Hypothalamus (tissue), 51 donors: ENCODE results near the gene SKIDA1.

ENCODE experiments used
- DNase-seq, 51 donors: peaks; one replicate each; lab custom pipeline; 2025; lab: John Stamatoyannopoulos, UW

SKIDA1 gene

DNA sequence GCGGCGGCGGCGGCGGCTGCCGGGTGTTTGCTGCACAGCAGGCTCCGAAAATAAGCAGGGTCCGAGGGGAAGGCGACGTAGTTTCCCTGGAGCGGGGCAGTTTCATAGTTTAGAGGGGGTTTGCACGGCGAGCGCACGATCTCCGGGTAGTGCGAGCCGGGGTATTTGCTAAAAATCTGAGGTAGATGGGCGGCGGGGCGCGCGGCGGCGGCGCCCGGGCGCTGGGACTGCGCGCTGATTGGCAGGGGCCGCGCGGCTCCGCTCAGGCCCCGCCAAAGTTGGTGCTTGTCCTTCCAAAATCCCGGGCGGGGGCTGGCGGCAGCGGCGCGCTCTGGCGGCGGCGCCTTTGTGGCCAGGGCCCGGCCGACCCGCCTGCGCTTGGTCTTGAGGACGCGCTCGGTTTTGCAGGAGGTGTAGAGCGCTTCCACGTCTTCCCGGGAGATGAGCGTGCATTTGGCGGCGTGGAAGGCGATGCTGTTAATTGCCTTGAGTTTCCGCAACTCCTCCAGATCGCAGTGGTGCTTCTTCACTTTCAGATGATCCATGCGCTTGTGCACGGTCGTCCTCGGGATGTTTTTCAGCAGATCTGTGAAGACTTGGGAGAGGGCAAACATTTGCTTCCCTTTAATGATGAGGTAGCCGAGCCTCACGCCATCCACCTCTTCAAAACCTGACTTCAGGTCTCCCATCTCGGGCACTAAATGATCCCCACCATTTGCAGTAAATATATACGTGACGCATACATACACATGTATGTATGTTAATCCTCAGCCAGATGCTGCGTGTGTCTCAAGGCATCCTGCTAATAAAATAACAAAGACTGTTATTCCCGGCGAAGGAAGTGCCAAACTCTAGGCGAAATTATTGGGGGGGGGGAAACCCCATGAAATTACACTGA, 8.1 kb downstream of the SKIDA1 start:
- DNase-seq = peak in 30 of 51 donors; percentile 21 to 71 (median 48)

DNA sequence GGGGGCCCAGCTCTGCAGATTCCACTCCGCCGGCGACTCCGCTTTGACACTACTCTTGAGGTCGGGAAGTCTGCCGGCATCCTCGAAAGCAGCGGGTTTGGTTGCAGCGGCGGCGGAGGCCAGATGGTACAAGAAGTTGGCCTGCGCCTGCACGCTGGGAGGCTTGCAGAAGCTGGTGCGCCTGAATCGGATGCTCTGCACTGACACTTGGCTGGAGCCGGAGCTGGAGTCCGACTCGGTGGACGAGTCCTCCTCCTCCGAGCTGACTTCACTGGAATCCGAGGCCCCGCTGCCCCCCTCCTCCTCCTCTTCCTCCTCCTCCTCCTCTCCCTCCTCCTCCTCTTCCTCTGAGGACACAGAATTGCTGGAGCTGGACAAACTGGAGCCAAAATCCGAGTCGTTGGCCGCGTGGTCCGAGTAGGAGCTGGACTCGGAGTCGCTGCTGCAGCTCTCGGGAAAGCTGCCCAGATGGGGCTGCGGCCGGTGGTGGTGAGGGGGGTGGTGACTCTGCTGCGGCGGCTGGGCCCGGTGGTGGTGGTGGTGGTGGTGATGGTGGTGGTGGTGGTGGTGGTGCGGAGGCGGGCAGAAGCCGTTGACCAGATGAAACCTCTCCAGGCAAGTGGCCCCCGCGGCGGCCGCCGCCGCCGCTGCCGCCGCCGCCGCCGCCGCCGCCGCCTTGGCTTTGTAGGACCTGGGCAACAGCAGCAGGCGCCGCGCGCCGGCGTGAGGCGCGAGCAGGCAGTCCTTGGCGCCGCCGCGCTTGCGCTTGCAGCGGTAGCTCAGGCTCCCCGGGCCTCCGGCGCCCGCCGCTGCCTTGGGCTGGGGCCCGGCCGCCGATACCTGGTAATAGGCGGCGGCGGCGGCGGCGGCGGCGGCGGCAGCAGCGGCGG, 9.0 kb downstream of the SKIDA1 start:
- DNase-seq = peak in 38 of 51 donors; percentile 20 to 84 (median 65)

DNA sequence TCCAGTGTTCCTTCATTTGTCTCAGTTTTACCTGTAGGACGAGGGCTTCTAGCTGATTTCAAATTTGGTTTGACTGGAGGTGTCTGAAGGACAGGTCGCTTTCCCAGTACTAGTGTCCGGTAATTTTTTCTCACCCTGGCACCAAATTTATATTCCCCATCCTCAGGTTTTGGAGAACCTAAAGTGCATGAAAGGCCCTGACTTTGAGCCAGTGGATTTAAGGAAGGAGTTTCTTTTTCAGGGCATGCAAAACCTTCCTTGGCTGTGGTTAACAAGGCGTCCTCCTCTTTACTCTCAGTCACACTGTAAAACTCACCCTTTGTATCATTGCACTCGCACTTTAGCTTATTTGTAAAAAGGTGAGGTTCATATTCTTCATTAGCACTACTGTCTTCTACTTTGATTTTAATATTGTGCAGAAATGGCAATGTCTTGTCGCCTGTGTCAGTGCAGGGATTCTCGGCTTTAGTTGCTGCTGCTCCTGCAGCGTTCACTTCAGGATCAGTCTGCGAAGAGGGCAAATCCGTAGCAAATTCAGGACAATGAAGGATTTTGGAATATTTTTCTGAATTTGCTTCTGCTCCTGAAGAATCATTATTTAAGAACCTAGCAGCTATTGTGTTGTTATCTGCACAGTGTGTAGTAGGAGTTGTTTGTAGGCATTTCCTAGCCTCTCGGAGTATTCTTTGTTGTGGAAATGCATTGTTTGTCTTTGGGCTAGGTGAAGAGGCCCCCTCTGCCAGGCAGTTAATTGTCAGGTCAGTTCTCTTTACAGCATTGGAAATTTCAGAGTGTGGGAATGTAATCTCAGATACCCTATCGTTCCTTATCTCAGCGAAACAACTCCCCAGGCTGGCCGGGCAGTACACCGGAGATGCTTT, 9.9 kb downstream of the SKIDA1 start:
- DNase-seq = peak in 1 of 51 donors; percentile 56

DNA sequence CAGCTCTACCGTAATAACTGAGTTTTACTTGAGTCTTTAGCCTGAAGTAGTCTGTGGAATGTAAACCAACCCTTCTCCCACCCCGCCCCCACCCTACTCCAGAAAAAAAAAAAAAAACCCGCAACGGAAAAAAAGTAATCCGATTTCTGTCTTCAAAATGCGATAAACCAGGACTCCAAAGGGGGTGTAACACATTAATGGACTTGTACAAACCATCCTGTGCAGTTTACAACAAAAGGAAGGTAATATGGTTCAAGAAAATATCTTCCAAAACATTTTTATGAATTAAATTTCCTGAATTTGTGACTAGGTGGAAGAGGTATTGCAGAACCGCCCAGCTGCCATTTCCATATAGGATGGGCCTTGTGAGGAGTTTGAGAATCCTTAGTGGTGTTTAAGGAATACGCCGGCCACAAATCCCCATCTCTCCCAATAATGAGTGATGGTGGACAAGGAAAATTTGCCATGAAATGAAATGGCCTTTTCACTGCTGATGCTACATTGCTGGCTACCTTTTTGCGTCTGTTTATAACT, 10.6 kb downstream of the SKIDA1 start:
- DNase-seq = no peak

DNA sequence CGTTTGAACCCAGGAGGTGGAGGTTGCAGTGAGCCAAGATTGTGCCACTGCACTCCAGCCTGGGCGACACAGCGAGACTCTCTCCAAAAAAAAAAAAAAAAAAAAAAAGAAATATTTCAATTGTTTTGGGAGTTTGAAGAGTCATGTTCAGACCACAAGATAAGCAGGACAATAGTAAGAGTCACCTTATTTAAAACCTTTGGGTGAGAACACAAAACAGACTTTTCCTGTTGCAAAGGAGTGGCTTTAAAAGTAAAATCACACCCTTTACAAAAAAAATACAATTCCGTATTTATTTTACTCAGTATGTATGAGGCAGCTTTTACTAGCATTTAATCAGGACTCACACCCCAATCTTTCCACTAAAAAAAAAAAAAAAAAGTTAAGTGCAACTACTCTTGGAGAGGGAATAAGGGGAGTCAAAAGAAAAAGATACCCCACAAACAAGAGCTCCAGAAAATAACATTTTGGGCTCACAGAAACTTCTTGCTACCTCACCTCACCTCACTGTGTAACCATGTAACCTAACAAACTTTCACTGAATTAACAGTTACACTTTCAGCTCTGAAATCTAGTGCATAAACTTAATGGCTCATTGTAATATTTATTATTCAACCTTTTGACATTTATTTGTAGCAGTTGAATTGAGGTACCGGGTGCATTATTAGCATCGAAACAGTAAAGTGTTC, 11.2 kb downstream of the SKIDA1 start:
- DNase-seq = no peak

DNA sequence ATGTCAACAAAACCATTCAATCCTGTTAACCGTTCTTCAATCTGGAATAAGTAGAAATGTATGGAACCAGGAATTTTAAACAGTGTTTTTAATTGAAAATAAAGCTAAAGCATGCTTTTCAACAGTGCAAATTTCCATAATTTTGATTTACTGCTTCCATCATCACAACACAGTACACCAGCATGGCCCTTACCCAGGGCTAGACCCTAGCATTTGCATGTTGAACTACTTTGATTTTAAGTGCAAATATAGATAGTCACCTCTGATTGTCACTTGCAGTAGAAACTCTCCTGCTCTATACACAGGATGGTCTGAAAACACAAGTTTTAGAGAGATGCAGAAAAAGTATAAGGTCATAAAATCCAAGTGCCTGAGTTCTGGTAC, 12.1 kb downstream of the SKIDA1 start:
- DNase-seq = no peak

DNA sequence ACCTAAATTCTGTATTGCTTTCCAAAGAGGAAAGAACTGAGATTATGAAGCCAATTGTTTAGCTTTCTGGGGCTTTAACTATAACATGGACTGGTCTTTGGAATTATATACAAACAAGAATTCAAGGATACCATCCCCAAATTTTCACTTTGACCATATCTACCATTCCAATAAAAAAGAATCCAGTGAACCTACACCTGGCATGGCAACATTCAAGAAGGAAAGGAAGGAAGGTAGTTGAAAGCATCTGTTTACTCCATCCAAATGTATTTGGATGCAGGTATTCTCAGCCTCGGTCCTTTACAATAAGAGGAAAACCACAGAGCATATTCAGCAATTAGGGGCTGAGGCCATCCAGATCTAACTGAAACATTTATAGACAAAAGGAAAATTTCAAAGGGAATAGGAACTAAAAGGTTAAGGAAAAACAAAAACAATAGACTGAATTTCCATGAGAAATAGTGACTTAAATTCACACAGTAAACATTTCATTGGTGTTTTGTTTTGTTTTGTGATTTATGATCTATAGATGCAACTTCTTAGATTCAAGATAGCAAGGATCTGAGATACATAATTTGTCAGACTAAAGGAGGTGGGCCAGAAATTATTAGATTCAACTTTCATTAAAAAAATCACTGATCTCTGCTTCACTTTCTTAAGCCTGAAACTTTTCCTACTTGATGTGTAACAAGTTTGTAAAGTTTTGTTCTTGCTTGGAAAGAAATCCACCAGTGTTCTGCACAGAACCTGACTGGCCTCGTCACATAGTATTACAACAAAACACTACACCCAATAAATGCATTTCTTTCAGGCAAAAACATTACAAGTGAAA, 12.7 kb downstream of the SKIDA1 start:
- DNase-seq = no peak

DNA sequence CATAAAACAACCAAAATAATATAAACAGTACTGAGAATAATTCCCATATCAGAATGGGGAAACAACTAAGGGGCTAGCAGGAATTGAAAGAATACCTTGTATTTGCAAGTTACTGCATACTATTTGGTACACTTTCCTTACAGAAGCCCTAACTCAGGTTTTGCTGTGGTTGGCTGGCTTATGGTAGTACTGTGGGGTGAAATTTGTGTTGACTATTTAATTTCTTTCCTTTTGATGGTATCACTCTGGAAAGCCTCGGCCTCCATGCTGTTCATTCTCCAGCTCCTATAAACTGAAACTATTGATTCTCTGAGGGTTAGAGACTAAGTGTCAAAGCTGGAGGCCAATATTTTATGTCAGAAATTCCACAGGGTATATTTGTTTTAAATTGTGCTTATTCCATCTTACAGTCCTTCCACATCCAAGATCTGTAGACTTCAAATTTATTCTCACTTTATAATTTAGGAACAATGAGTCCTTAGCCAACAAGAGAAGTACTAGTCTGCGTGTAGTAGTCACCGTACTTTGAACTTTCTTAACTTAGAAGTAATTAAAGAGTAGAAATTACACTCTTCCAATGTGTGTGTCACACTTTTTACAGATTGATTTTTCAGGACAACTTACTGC, 13.4 kb downstream of the SKIDA1 start:
- no peak for DNase-seq

DNA sequence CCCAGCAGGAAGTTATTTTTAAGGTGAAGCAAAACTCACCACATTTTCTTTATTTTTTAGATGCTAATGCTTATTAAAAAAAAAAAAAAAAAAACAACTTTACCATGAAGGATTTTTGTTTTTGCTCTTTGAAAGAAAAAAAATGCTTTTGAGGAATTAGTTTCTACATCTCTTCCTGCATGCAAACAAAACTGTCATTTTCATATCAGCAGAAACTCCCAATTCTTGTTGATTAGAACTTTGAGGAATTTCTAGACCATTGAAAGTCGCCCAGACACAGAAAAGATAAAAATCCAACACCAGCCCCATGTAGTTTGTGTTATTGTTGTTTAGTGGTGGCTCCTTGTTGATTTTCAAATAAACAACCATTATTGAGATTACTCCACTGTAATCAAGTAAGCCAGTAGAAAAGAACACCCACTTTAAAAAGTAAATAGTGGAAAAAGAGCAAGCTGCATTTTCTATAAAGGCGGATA, 14.3 kb downstream of the SKIDA1 start:
- no peak for DNase-seq

DNA sequence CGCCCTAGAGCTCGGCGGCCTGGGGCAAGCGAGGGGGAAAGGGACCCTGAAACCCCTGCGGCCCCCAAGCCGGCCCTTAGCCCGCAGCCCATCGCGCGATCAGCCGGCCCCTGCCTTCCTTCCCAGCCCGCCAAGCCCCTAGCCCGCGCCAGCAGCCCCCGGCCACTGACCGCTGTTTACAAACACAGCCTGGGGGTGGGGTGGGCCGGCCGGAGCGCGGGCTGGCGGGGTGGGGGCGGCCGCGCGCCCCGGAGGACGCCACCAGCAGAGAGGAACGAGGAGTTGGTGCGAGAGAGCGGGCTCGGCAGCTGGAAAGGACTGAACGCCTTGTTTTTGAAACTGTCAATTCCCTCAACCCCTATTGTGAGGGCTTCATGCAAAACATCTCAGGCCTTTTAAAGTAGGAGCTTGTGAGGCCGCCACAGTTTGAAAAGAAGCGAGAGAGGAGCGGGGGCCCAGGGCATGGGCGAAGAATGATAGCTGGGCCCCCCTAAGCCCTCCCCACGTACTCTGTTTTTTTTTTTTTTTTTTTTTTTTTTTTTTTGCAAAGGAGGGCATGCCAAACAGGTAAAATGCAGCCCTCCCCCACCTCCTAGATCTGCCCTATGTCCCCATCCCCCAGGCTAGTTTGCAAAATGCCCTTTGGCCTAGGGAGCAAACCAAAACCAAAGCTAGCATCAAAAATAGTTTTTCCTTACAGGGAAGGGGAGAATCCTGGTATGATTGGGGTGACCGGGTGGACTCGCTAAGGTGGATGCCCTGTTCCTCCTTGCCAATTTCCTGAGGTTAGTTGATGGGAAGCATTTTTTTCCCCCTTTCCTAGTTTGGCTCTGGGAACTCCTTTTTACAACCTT, 15.0 kb downstream of the SKIDA1 start:
- peak in 16 of 51 donors; percentile 28 to 56 (median 38) for DNase-seq

DNA sequence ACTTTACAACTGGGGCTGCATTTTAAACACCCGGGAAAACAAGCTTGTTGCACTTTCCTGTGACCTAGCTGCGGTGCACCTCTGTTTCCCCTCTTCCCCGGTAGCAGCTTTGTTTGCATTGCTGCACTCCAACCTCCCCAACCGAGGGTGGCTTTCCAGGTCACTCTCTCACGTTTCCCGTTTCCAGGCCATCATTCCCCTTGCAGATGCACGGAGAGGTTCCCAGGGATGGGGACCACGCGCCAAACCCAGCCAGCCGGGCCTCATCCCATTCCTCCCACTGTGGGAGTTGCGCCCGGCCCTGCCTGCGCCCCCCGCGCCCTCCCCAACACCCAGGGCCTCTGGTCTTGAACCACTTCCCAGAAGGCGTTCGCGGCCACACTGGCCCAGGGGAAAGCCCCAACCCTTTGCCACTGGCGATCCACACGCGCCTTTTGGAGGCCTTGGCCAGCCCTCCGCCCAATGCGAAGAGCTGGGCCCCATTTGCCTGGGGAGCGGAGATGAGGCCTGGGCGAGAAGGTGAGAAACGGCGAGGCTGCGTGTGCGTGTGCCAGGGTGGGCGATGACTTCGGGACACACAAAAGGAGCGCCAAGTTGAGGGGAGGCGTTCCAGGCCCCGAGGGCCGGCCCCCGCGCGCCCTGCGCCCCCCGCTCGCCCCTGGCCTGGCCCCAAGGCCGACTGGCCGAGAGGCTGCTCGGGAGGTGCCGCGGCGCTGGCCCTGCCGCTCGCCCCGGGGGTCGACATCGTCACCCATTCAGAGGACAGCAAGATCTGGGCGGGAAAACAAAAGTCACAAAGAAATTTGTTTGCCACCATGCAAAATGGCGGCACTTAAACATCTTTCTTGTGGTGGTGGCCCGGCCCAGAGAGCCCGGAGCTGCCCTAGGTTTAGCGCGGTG, 15.9 kb downstream of the SKIDA1 start:
- DNase-seq = peak in 12 of 51 donors; percentile 17 to 45 (median 38)

DNA sequence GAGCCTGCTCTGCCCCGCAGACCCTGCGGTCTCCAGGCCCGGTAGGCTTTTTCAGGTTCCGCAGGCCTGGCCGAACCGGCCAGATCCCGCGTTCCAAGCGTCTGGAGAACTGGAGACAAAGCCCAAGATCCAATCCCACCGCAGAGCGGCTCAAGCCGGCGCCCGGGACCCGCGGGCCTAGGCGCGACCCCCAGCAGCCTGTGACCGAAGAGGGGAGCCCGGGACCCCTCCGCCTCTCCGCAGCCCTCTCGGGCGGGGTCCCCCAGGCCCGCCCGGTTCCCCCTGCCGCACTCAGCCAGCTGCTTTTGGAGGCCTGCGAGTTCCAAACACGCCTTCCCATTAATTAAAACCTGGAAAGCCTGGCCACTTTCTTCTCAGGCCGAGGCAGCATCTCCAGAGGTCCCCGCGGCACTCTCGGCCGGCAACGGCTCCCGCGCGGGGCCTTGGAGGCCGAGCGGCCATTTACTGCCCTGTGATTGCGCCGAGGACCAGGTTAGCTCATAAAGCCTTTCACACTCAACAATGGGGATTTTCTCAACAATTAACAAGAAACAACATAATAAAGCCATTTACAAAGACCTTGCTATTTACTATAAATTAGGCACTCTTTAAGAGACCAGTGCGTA, 16.7 kb downstream of the SKIDA1 start:
- peak in 1 of 51 donors; percentile 38 for DNase-seq

DNA sequence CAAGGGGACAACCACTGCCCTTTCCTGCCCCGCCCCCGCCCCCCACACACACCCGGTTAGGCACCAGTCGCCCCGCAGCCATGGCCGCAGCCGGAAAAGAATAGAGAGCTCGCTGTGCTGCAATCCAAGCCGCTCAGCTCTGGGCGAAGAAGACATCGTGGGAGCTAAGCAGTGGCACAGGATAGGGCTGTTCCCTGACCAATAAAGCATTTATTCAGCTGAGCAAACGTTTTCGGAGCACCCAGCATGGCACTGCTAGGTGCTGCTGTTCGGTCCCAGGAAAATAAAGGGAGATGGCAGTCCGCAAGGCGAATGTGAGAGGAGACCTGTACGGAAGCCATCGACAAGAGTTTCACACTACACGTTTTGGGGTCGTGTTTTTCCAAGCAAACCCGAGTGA, 18.3 kb downstream of the SKIDA1 start:
- no peak for DNase-seq

DNA sequence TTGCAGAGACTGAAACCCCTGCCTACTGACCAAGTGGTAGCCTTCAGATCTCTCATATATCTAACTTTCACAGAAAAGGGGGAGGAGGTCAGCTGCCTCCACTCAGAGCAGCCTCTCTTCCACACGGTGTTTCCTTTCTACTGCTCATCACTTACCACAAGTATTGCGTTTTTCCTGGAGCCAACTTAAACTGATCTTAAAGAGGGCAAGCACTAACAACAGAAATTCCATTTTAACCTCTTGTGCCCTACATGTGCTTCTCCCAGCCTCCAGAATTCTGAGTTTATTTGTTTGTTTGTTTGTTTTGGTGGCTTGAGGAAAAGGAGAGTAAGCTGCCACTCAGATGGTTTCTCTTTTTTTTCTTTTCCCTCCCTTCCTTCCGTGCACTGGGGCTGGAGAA, 19.1 kb downstream of the SKIDA1 start:
- no peak for DNase-seq

DNA sequence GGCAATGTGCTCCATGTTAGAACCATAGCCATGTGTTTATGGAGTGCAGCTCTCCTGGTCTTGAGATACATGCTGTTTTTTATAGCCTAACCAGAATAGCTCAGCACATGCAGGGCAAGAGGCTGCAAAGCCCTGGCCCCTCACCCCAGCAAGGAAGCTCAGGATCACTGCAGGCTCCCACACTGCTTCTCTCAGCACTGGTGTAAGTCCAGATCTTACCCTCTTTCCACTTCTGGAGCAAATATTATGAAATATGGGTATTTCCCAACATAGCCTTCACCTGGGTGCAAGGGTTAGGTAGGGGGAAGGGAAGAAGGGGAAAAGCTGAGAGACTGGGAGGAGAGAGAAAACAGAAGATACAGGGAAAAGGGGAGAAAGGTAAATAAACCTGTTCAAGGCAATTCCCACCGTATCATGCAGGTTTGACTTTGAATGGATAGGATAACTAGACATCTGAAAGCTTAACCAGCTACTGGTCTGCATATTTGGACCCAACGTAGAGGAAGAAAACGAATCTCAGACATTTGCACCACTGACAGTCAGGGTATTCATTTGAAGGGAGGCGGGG, 19.7 kb downstream of the SKIDA1 start:
- no peak for DNase-seq
